Cardiac fibroblast (primary cell): ENCODE results near the gene CRYZ.
A peak's percentile ranks its signal among the peaks of the same experiment; 100 is the strongest.
"Not testable (repeated sequence)": the region's sequence is repeated elsewhere in the genome, so short reads cannot be mapped to it uniquely, and the experiment has no call there.

Experiments
- DNase-seq, 2 donors: peaks; one replicate each; pipeline versions ENCODE4 v3.0.0 to v3.0.0-alpha.2; 2010; ENCODE audit warnings: low read depth in 2 of 2
- H3K4me3 ChIP-seq, 2 donors: replicated peaks in 1 of 2; 1 replicate in 1 of 2; 2 replicates in 1 of 2; pipeline ENCODE4 v1.5.1; 2011; ENCODE audit warnings: low read depth in 2 of 2, low read length in 2 of 2, mild to moderate bottlenecking in 2 of 2, moderate library complexity in 1 of 2
- TF ChIP-seq, protein P1 (sequence below): IDR thresholded peaks from one replicate; pipeline ENCODE4 v1.5.1; 2011; ENCODE audit warnings: low read depth, mild to moderate bottlenecking, low read length, inconsistent platforms

Gene CRYZ

DNA sequence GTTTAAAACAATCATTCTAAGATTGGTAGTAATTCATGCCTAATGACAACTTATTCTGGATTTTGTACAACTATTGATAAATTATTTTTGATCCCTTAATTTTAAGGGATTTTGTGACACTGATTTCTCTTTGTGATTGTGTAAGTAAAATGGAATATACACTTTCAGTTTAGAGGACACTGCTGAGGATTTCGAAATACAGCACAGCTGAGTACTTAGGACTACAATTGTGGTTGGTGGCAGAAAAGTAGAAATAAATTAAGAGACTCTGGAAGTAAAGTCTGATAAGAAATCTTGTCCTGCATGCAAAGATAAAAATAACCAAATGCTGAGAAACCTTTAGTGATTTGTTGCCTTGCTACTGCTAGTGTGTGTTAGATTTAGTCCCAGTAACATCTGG, 40.1 kb upstream of the CRYZ start:
- DNase-seq, result peak; percentile 7 to 14
- TF ChIP-seq, protein P1, sequence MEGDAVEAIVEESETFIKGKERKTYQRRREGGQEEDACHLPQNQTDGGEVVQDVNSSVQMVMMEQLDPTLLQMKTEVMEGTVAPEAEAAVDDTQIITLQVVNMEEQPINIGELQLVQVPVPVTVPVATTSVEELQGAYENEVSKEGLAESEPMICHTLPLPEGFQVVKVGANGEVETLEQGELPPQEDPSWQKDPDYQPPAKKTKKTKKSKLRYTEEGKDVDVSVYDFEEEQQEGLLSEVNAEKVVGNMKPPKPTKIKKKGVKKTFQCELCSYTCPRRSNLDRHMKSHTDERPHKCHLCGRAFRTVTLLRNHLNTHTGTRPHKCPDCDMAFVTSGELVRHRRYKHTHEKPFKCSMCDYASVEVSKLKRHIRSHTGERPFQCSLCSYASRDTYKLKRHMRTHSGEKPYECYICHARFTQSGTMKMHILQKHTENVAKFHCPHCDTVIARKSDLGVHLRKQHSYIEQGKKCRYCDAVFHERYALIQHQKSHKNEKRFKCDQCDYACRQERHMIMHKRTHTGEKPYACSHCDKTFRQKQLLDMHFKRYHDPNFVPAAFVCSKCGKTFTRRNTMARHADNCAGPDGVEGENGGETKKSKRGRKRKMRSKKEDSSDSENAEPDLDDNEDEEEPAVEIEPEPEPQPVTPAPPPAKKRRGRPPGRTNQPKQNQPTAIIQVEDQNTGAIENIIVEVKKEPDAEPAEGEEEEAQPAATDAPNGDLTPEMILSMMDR, result no peak
- H3K4me3 ChIP-seq, result no peak overlapping the region

DNA sequence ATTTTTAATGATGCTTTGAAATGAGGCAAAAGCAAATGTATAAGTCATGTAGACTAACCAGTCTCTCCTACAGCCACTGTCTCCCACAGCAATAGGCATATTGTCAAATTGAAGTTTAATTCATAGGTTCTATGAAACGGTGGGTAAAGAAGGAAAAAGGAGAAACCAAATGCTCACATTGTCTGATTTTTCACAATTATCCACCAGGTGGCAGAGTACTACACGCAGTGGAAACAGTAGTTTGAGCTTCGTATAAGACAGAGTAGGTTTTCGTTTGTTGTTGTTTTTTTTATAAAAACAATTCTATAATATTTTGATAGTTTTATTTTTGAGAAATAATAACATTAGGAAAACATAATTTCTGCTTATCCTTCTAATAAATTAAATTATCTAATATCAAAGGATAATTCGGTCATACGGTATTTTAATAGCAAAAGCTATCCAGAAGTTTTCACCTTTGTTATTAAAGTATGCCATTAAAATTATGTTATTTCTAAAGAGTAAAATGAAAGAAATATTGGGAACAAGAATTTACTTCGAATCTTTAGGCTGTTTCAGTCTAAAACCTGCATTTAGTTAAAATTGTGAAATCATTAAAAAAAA, 39.2 kb upstream of the CRYZ start:
- H3K4me3 ChIP-seq, result no peak overlapping the region
- TF ChIP-seq, protein P1, result peak; percentile 70

DNA sequence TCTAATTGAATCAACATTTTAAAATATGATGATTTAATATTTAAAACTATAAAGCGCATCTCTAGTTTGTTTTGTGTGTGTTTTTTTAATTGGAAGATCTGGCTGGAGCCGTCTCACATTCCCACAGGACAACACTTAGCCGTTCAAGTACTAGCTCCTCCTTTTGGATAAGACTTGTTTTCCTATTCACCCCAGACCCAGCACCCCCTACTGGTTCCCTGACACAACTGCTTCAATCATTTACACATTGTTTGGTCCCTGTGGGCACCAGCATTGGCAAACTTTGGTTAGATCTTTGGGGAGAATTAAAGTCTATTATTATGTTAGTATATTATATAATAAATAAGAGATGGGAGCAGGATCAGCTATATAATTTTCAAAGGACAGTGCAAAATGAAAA, 34.6 kb upstream of the CRYZ start:
- H3K4me3 ChIP-seq, result no peak overlapping the region
- DNase-seq, result peak; percentile 32 to 44
- TF ChIP-seq, protein P1, result peak; percentile 56

More for the DNA sequence above, 39.2 kb upstream of the CRYZ start:
- peak; percentile 63 to 70 for DNase-seq

DNA sequence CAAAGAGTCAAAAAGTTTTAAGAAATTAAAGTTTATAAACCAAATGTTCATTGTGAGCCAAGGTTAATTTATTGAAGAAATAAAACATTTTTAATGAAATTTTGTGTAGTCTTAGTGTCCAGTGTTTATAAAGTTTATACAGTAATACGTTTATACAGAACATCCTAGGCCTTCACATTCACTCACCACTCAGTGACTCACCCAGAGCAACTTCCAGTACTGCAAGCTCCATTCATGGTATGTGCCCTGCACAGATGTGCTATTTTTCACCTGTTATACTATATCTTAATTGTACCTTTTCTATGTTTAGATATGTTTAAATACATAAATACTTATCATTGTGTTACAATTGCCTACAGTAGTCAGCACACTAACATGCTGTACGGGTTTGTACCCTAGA, 33.7 kb upstream of the CRYZ start:
- no peak overlapping the region for H3K4me3 ChIP-seq
- TF ChIP-seq, protein P1, result no peak

DNA sequence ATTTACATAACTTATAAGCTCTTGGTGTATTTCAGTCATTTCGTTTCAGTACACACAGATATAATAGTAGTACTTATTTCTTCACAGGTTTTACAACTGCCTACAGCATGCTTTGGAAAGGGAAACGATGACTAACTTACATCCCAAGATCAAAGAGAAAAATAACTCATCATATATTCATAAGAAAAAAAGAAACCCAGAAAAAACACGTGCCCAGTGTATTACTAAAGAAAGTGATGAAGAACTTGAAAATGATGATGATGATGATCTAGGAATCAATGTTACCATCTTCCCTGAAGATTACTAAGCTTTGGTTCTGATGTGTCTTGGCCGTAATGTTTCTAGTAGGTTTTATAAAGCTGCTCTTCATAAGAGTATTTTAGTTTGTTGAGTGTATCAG, 31.0 kb upstream of the CRYZ start:
- no peak overlapping the region for H3K4me3 ChIP-seq
- TF ChIP-seq, protein P1, result no peak
- DNase-seq, result peak in 1 of 2 donors; percentile 10

More for the DNA sequence above, 33.7 kb upstream of the CRYZ start:
- DNase-seq, result peak in 1 of 2 donors; percentile 23

DNA sequence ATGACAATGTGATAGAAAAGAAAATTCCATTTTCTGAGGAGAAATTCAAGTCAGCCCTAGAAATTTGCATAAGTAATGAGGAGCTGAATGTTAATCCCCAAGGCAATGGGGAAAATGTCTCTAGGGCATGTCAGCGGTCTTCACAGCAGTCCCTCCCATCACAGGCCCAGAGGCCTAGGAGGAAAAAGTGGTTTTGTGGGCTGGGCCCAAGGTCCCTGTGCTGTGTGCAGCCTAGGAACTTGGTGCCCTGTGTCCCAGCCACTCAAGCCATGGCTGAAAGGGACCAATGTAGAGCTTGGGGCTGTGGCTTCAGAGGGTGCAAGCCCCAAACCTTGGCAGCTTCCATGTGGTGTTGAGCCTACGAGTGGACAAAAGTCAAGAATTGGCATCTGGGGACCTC, 23.8 kb upstream of the CRYZ start:
- H3K4me3 ChIP-seq, DNase-seq: not testable (repeated sequence)

DNA sequence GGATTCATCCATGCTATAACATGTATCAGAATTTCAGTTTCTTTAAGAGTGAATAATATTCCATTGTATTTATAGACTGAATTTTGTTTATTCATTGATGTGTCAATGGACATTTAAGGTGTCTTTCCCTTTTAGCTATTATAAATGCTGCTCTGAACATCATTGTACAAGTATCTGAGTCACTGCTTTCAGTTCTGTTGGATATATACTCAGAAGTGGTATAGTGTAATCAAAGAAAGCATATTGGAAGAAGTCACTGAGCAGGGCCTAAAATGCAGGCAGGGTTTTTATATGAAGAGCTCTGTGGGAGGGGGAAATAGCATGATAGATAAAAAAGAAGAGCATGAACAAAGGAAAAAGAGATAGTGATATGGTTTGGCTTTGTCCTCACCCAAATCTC, 22.6 kb upstream of the CRYZ start:
- no peak for DNase-seq
- H3K4me3 ChIP-seq, result no peak overlapping the region
- TF ChIP-seq, protein P1, result no peak
